SU-DHL-6 (cell line): ENCODE data around the gene ASCC2.

Source experiments
- H2AFZ ChIP-seq: fragments of 200-600 bp; sonication (generic); 2 replicates; pipeline ENCODE4 v1.6.1; 2014; ENCODE audit warnings: low read depth, mild to moderate bottlenecking, moderate library complexity, mixed read lengths, antibody characterized with exemption, low read length; ENCODE audit not compliant: severe bottlenecking
- H3F3A ChIP-seq: fragments of 200-600 bp; shearing (Covaris generic); 2 replicates; pipeline ENCODE4 v1.6.0; 2016; ENCODE audit warnings: antibody characterized with exemption, mild to moderate bottlenecking; ENCODE audit not compliant: insufficient read depth
- H3K27ac ChIP-seq: fragments of 200-600 bp; sonication (generic); 2 replicates; pipeline ENCODE4 v1.5.1; 2016; ENCODE audit warnings: low read depth, mild to moderate bottlenecking, low read length, moderate library complexity, mixed read lengths
- H3K27me3 ChIP-seq: fragments of 200-600 bp; sonication (generic), shearing (Covaris generic); 2 replicates; pipeline ENCODE4 v1.6.0; 2014; ENCODE audit warnings: mild to moderate bottlenecking, low read length
- H3K36me3 ChIP-seq: fragments of 200-600 bp; sonication (generic); 2 replicates; pipeline ENCODE4 v1.6.1; 2014; ENCODE audit warnings: mild to moderate bottlenecking, low read length, mixed read lengths
- H3K4me2 ChIP-seq: fragments of 300-600, 200-600 bp; shearing (Covaris generic), sonication (generic); 2 replicates; pipeline ENCODE4 v1.6.0; 2014; ENCODE audit warnings: low read length, low read depth, mild to moderate bottlenecking; ENCODE audit not compliant: poor library complexity, severe bottlenecking
- H3K4me3 ChIP-seq: fragments of 200-600 bp; sonication (generic); 2 replicates; pipeline ENCODE4 v1.5.1; 2014; ENCODE audit warnings: antibody characterized with exemption, low read length, mild to moderate bottlenecking, mixed read lengths; ENCODE audit not compliant: insufficient read depth, poor library complexity, severe bottlenecking
- H3K79me2 ChIP-seq: fragments of 200-600 bp; sonication (generic); 2 replicates; pipeline ENCODE4 v1.6.1; 2014; ENCODE audit warnings: mild to moderate bottlenecking, low read length, moderate library complexity; ENCODE audit not compliant: insufficient read depth
- H3K9ac ChIP-seq: fragments of 200-600 bp; sonication (generic); 2 replicates; pipeline ENCODE4 v1.7.0; 2014; ENCODE audit warnings: mild to moderate bottlenecking, low read length
- H3K9me2 ChIP-seq: fragments of 200-600 bp; sonication (generic); replicated peaks from 2 replicates; pipeline ENCODE4 v1.6.1; 2014; ENCODE audit warnings: low read length; ENCODE audit not compliant: insufficient read depth
- H3K9me3 ChIP-seq: fragments of 200-600 bp; sonication (generic); 2 replicates; pipeline ENCODE4 v1.6.1; 2014; ENCODE audit warnings: low read length, mixed read lengths; ENCODE audit not compliant: insufficient read depth
- H4K20me1 ChIP-seq: fragments of 200-600 bp; sonication (generic); 2 replicates; pipeline ENCODE4 v1.6.1; 2014; ENCODE audit warnings: low read depth, mild to moderate bottlenecking, antibody characterized with exemption, low read length, moderate library complexity, mixed read lengths
- CTCF ChIP-seq: fragments of 200-600 bp; sonication (generic); IDR thresholded peaks from one replicate; pipeline ENCODE4 v1.5.1; 2017; ENCODE audit warnings: antibody characterized with exemption, mild to moderate bottlenecking, low read length, moderate library complexity; ENCODE audit not compliant: insufficient read depth, poor library complexity, severe bottlenecking
- EZH2phosphoT487 ChIP-seq: fragments of 200-600 bp; sonication (generic), shearing (Covaris generic); conservative IDR thresholded peaks from 2 replicates; pipeline ENCODE4 v1.6.1; 2018; ENCODE audit warnings: mild to moderate bottlenecking, antibody characterized with exemption, low read length, moderate library complexity, mixed read lengths

ASCC2 gene, protein sequence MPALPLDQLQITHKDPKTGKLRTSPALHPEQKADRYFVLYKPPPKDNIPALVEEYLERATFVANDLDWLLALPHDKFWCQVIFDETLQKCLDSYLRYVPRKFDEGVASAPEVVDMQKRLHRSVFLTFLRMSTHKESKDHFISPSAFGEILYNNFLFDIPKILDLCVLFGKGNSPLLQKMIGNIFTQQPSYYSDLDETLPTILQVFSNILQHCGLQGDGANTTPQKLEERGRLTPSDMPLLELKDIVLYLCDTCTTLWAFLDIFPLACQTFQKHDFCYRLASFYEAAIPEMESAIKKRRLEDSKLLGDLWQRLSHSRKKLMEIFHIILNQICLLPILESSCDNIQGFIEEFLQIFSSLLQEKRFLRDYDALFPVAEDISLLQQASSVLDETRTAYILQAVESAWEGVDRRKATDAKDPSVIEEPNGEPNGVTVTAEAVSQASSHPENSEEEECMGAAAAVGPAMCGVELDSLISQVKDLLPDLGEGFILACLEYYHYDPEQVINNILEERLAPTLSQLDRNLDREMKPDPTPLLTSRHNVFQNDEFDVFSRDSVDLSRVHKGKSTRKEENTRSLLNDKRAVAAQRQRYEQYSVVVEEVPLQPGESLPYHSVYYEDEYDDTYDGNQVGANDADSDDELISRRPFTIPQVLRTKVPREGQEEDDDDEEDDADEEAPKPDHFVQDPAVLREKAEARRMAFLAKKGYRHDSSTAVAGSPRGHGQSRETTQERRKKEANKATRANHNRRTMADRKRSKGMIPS

DNA sequence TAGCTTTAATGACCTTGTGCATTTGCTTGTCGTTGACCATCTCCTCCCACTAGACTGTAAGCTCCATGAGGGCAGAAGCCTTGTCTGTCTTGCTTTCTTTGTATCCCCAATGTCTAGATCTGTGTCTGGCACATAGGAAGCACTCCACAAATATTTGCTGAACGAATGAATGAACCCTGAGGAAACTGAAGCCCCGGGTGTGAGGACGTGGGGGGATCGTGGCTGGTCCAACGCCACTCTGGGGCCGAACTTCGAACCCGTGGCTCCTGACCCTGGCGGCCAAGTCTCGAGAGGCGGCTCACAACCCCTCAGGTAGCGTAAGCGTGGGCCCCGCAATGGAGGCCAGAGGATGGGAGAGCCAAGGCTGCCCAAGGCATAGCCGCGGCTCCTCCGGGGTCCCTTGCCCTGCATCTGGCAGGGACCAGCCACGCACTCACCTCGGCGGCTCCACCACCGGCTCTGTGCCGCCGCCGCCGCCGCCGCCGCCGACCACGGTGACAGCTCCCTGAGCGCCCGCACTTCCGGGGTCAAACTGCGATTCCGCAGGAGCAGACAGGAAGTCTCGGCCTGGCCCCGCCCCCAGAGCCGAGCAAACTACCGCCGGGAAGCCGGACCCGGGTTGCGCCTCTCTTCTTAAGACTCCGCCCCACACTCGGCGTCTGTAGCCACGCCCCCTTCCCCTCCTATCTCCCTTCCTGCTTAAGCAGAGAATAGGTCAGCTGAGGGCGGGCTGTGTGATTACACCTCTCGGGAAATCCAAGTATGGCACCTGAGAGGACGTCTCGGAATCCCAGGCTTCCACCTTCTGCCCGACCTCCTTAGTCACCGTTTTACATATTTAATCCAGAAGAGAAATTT lies at the start of gene ASCC2:
Gene ASCC2, minus strand, starts transcription at position 534 of the 858 bp plus-strand sequence. CDS start 5,949 bp downstream, outside the sequence.
- Histone ChIP-seq H3K79me2 (peaks cover 26% of the 10 kb centered on the region), H3K4me3 (peak within 1 kb of the TSS; percentile 79), H3K36me3 (no peaks in the 10 kb centered on the region), H3K4me2 (peak within 1 kb of the TSS; percentile 86), H3K27me3 (no peaks in the 10 kb centered on the region), H3K9me2 (no peaks in the 10 kb centered on the region), H3F3A (no peaks in the 10 kb centered on the region), H4K20me1 (no peaks in the 10 kb centered on the region), H3K27ac (peak within 1 kb of the TSS; percentile 26; the same call in 1 of the 2 replicates), H2AFZ (peak within 1 kb of the TSS; percentile 96), H3K9me3 (no peaks in the 10 kb centered on the region), H3K9ac (peak within 1 kb of the TSS; percentile 81)
- TF ChIP-seq EZH2phosphoT487 (no peak), CTCF (no peak)

GRCh38 chr22:29887358-29887757 lies 49.3 kb upstream of the ASCC2 start:
- Histone ChIP-seq H3K4me3 (no peak overlapping the region), H2AFZ (no peak overlapping the region), H3K9me3 (no peaks in the 10 kb centered on the region), H3K79me2 (peaks cover 11% of the 10 kb centered on the region; the same call in 1 of the 2 replicates), H3K9ac (no peak overlapping the region), H3K4me2 (no peak overlapping the region), H3K9me2 (no peaks in the 10 kb centered on the region), H3K36me3 (no peaks in the 10 kb centered on the region), H3K27me3 (no peaks in the 10 kb centered on the region), H4K20me1 (0 out of 2 replicates have a peak, but pooled peaks cover 10% of the 10 kb centered on the region), H3K27ac (no peak overlapping the region), H3F3A (0 out of 2 replicates have a peak, but pooled peaks cover 3% of the 10 kb centered on the region)
- TF ChIP-seq EZH2phosphoT487 (no peak), CTCF (no peak)

GRCh38 chr22:29886596-29886995 lies 48.5 kb upstream of the ASCC2 start:
- 0 out of 2 replicates have a peak, but pooled peaks cover 3% of the 10 kb centered on the region for H3F3A ChIP-seq
- no peaks in the 10 kb centered on the region for H3K9me3 ChIP-seq
- no peaks in the 10 kb centered on the region for H3K27me3 ChIP-seq
- H3K4me2 ChIP-seq: no peak overlapping the region
- no peak overlapping the region for H2AFZ ChIP-seq
- H3K27ac ChIP-seq: no peak overlapping the region
- no peak overlapping the region for H3K4me3 ChIP-seq
- H3K79me2 ChIP-seq: peaks cover 11% of the 10 kb centered on the region; the same call in 1 of the 2 replicates
- H3K9ac ChIP-seq: no peak overlapping the region
- no peaks in the 10 kb centered on the region for H3K9me2 ChIP-seq
- TF ChIP-seq EZH2phosphoT487 (no peak), CTCF (no peak)
- H4K20me1 ChIP-seq: 0 out of 2 replicates have a peak, but pooled peaks cover 10% of the 10 kb centered on the region
- H3K36me3 ChIP-seq: no peaks in the 10 kb centered on the region
